CD4-positive, alpha-beta memory T cell (primary cell): ENCODE measurements around the gene UGT2B28. TPM values are rescaled to one million over a fixed set of nuclear protein-coding genes. Genes with fewer than 3 reads are reported as not detected.
"Not testable (repeated sequence)": the region's sequence is repeated elsewhere in the genome, so short reads cannot be mapped to it uniquely, and the experiment has no call there.

Source experiments
- CTCF ChIA-PET: fragments of 350-600 bp; sonication (Branson Sonifier 250); formaldehyde crosslinking; loops from one replicate; lab custom pipeline; 2021; ENCODE audit warnings: inconsistent platforms; ENCODE audit not compliant: partially characterized antibody; lab: Charles Lee
- POLR2A ChIA-PET: fragments of 350-600 bp; sonication (Branson Sonifier 250); formaldehyde crosslinking; loops from one replicate; lab custom pipeline; 2021; ENCODE audit not compliant: partially characterized antibody; lab: Charles Lee
- DNase-seq, 5 donors: peaks; one replicate each; pipeline versions ENCODE4 v3.0.0 to v3.0.0-alpha.2; 2020 to 2022; ENCODE audit warnings: mixed read lengths in 1 of 5
- H3K27ac ChIP-seq: one replicate; pipeline ENCODE4 v1.7.0; 2013; ENCODE audit warnings: low read depth, low read length
- H3K27me3 ChIP-seq: 2 replicates; pipeline ENCODE4 v1.7.0; 2013; ENCODE audit warnings: mild to moderate bottlenecking, low read length, moderate library complexity; ENCODE audit not compliant: insufficient read depth
- H3K36me3 ChIP-seq: 2 replicates; pipeline ENCODE4 v1.7.0; 2013; ENCODE audit warnings: mild to moderate bottlenecking, low read length, moderate library complexity; ENCODE audit not compliant: insufficient read depth
- H3K4me1 ChIP-seq: 2 replicates; pipeline ENCODE4 v1.7.0; 2013; ENCODE audit warnings: mild to moderate bottlenecking, low read length, moderate library complexity; ENCODE audit not compliant: insufficient read depth
- H3K4me3 ChIP-seq, 2 donors: one replicate each; pipeline ENCODE4 v1.7.0; 2013; ENCODE audit warnings: low read length in 2 of 2, mild to moderate bottlenecking in 1 of 2
- H3K9me3 ChIP-seq, 2 donors: one replicate each; pipeline ENCODE4 v1.7.0; 2013; ENCODE audit warnings: low read length in 2 of 2, control low read depth in 1 of 2; ENCODE audit not compliant: control insufficient read depth in 1 of 2
- H3K27ac Mint-ChIP-seq, 7 donors: one replicate each; pipeline ENCODE4 v1.8.0; 2020 to 2021; ENCODE audit warnings: mixed read lengths in 7 of 7, mild to moderate bottlenecking in 6 of 7, inconsistent platforms in 3 of 7, moderate library complexity in 3 of 7
- H3K27me3 Mint-ChIP-seq, 2 donors: one replicate each; pipeline ENCODE4 v1.8.0; 2020 to 2021; ENCODE audit warnings: mixed read lengths in 2 of 2
- H3K36me3 Mint-ChIP-seq, 2 donors: one replicate each; pipeline ENCODE4 v1.8.0; 2020 to 2021; ENCODE audit warnings: mixed read lengths in 2 of 2, inconsistent platforms in 1 of 2, mild to moderate bottlenecking in 1 of 2
- H3K4me1 Mint-ChIP-seq, 4 donors: one replicate each; pipeline ENCODE4 v1.8.0; 2020 to 2021; ENCODE audit warnings: mixed read lengths in 4 of 4, mild to moderate bottlenecking in 1 of 4
- H3K4me3 Mint-ChIP-seq, 8 donors: one replicate each; pipeline ENCODE4 v1.8.0; 2020 to 2021; ENCODE audit warnings: mixed read lengths in 8 of 8, mild to moderate bottlenecking in 7 of 8, moderate library complexity in 6 of 8, inconsistent platforms in 3 of 8
- H3K9me3 Mint-ChIP-seq, 8 donors: one replicate each; pipeline ENCODE4 v1.8.0; 2020 to 2021; ENCODE audit warnings: mixed read lengths in 8 of 8, mild to moderate bottlenecking in 5 of 8, inconsistent platforms in 3 of 8, moderate library complexity in 1 of 8
- intact Hi-C: fragments of 100-400 bp; cut with micrococcal nuclease; formaldehyde crosslinking; loops from one replicate; pipeline ENCODE4 v1.15.1; 2023
- polyA plus RNA-seq, 2 donors: library from polyadenylated mRNA; unstranded; fragments of 300-500 nt; fragmentation: Illumina TruSeq; gene quantifications; one replicate each; pipeline ENCODE4 v1.2.3, GENCODE V29; 2021
- total RNA-seq, 2 experiments: library from RNA; stranded (reverse); gene quantifications; one replicate each; pipeline ENCODE4 v1.2.3, GENCODE V29; 2021

UGT2B28 gene
- total and polyA plus RNA-seq, 4 experiments from 2014 or later = not detected

DNA sequence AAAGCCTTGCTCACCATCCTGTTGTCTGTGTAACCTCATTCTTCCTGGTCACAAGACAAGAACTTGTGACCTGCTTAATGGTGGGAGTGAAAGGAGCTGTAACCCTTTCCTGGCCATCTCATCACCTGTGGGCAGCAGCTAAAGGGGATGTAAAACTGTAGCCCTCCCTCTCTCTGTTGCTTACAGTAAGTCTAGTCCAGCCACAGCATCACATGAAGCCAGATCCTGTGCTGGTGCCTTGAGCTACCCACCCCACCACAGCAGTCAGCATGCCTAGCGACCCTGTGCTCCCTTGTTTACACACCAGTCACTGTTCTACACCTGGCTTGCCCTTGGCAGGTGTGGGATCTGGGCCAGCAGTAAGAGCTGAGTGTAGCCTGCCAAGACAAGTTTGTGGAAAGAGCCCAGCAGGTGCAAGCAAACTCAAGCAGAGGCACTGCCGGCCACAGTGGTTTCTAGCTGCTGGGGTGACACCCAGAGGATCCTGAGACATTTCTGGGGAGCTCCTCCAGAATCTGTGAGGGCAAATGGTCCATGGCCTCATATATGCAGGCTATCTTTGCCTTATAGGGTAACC, 41.0 kb downstream of the UGT2B28 start:
- H3K4me1 Mint-ChIP-seq = no peaks in the 10 kb centered on the region
- H3K36me3 Mint-ChIP-seq = no peaks in the 10 kb centered on the region
- H3K4me3 ChIP-seq = no peak overlapping the region
- ChIA-PET POLR2A (no interaction called here), CTCF (no interaction called here)
- H3K27ac Mint-ChIP-seq = no peak overlapping the region
- intact Hi-C loops = no loop called here
- no peaks in the 10 kb centered on the region for H3K27me3 Mint-ChIP-seq
- H3K4me1 ChIP-seq = no peaks in the 10 kb centered on the region
- no peak overlapping the region for H3K27ac ChIP-seq
- DNase-seq = no peak
- no peak overlapping the region for H3K4me3 Mint-ChIP-seq
- H3K9me3 Mint-ChIP-seq = no peaks in the 10 kb centered on the region
- H3K9me3 ChIP-seq = no peaks in the 10 kb centered on the region
- no peaks in the 10 kb centered on the region for H3K27me3 ChIP-seq
- no peaks in the 10 kb centered on the region for H3K36me3 ChIP-seq

DNA sequence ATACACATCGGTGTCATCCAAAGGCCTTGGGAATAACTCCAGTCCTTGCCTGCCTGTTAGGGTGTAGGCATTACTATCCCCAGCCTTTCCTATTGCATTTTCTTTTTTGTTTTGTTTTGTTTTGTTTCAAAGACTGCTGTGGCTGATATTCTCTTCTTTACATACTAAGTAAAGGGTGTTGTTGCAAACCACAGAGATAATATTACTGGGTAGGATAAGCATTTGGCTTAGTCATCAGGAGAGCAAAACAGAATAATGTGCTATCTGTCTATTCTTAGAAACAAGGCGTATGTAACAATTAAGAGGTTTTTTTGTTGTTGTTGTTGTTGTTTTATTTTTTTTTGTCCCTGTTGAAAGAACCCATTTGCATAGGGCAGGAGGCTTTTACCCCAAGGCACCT, 41.8 kb downstream of the UGT2B28 start:
- H3K27ac ChIP-seq = no peak overlapping the region
- no peak for DNase-seq
- H3K4me1 ChIP-seq = no peaks in the 10 kb centered on the region
- Mint-ChIP-seq H3K27me3 (no peaks in the 10 kb centered on the region), H3K9me3 (no peaks in the 10 kb centered on the region), H3K4me3 (no peak overlapping the region), H3K36me3 (no peaks in the 10 kb centered on the region), H3K27ac (no peak overlapping the region), H3K4me1 (no peaks in the 10 kb centered on the region)
- H3K9me3 ChIP-seq = no peaks in the 10 kb centered on the region
- no peaks in the 10 kb centered on the region for H3K36me3 ChIP-seq
- ChIA-PET POLR2A (no interaction called here), CTCF (no interaction called here)
- intact Hi-C loops = no loop called here
- H3K27me3 ChIP-seq = no peaks in the 10 kb centered on the region
- H3K4me3 ChIP-seq = no peak overlapping the region

DNA sequence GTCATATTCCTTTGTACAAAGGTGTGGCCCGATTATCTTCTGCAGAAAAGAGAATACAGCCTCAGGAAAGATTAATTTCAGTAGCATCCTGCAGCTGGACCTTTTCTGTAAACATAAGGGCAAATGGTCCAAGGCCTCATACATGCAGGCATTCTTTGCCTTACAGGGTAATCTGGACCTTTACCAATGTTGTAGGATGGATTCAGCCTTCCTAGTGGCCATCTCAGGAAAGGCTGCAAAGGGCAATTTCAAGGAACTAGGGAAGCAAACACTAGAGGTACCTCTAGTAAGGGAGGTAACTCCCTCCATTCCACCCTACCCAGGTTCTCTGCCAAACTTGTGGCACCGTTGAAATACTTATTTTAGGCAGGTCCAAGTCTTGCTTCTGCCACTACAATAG, 43.0 kb downstream of the UGT2B28 start:
- Mint-ChIP-seq H3K27ac (no peak overlapping the region), H3K36me3 (no peaks in the 10 kb centered on the region), H3K4me3 (no peak overlapping the region), H3K4me1 (no peaks in the 10 kb centered on the region), H3K9me3 (no peaks in the 10 kb centered on the region), H3K27me3 (no peaks in the 10 kb centered on the region)
- ChIA-PET CTCF (no interaction called here), POLR2A (no interaction called here)
- H3K27ac ChIP-seq = no peak overlapping the region
- no peak overlapping the region for H3K4me3 ChIP-seq
- no peaks in the 10 kb centered on the region for H3K36me3 ChIP-seq
- no peaks in the 10 kb centered on the region for H3K9me3 ChIP-seq
- intact Hi-C loops = no loop called here
- no peaks in the 10 kb centered on the region for H3K4me1 ChIP-seq
- DNase-seq = no peak
- H3K27me3 ChIP-seq = no peaks in the 10 kb centered on the region

DNA sequence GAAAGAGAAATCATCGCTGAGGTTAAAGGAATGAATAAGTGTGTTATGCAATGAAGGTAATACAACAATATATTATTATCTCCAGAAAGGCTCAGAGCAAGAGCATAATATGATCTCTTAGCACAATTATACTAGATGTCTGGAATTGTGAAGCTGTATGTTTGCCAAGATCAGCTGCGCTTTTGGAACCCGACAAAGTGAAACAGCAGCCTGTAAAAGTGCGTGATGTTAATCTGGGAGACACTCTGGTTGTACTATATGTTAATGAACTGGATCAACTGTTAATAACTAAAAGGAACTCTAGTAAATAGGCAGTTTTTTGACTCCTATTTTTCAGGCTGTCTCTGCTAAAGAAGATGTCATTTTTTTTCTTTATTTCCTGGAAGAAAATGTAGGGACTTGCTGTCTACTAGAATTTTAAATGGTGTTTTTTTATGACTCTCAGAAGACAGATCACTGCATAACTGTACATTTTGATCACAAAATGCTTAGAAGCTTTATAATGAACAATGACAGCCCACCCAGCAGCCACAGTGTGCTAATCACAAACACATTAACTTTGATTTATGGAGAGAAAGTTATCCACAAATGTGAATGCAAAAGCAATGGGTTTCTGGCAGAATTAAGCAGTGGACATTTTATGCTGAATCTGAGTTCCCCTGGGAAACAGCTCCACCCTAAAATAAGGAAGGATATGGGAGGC, 50.2 kb downstream of the UGT2B28 start:
- peaks cover 0 to 19% (median under 1%) of the 10 kb centered on the region in 8 donors for H3K9me3 Mint-ChIP-seq
- no peak for DNase-seq
- no peaks in the 10 kb centered on the region for H3K4me1 Mint-ChIP-seq
- no peaks in the 10 kb centered on the region for H3K36me3 Mint-ChIP-seq
- no peak overlapping the region for H3K27ac Mint-ChIP-seq
- Histone ChIP-seq H3K27ac (no peak overlapping the region), H3K36me3 (no peaks in the 10 kb centered on the region), H3K4me3 (no peak overlapping the region), H3K27me3 (no peaks in the 10 kb centered on the region), H3K9me3 (no peaks in the 10 kb centered on the region), H3K4me1 (no peaks in the 10 kb centered on the region)
- intact Hi-C loops = no loop called here
- no peak overlapping the region for H3K4me3 Mint-ChIP-seq
- POLR2A ChIA-PET = no interaction called here
- CTCF ChIA-PET = no interaction called here
- H3K27me3 Mint-ChIP-seq = no peaks in the 10 kb centered on the region

DNA sequence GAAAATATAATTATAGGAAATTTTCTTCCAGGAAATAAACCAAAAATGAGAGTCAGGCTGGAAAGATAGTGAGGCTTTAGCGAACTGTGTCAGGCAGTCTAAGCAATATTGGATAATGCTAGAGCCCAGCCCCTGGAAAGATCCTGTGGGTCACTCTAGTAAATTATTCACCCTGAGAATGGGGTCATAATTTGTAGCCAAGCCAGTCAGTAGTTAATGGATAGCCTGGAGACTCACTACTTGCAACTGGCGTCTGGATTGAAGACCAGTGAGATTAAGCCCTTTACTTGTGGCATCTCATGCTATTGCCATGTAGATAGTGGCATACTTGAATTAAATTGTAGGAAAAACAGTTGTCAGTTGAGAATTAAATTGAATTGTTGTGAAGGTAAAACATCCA, 51.0 kb downstream of the UGT2B28 start:
- H3K4me3 Mint-ChIP-seq, H3K36me3 Mint-ChIP-seq, POLR2A ChIA-PET, H3K27ac ChIP-seq, DNase-seq, H3K27me3 Mint-ChIP-seq, H3K4me1 ChIP-seq, H3K27me3 ChIP-seq, H3K36me3 ChIP-seq, H3K4me1 Mint-ChIP-seq, H3K4me3 ChIP-seq, intact Hi-C loops, H3K27ac Mint-ChIP-seq, H3K9me3 ChIP-seq, CTCF ChIA-PET: not testable (repeated sequence)
- peaks cover 0 to 19% (median under 1%) of the 10 kb centered on the region in 8 donors for H3K9me3 Mint-ChIP-seq

DNA sequence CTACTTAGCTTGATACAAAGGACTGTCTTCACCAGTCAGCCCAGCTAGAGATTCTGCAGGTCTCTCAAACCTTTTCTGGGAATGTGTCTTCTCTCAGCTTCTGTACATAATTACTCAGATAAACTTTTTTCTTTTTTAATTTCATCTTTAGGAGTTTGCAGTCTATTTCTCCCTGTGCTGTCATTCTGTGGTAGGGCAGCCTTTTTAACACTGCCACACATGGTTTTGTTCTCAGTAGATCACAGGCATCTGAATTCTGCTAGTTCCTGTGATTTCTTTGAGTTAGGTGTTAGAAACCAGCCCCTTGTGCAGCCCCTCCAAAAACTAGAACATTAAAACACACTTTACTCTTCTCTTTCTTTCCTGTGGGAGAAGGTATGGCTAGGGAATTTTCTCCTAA, 55.2 kb downstream of the UGT2B28 start:
- H3K36me3 Mint-ChIP-seq, intact Hi-C loops, H3K4me1 Mint-ChIP-seq: not testable (repeated sequence)

DNA sequence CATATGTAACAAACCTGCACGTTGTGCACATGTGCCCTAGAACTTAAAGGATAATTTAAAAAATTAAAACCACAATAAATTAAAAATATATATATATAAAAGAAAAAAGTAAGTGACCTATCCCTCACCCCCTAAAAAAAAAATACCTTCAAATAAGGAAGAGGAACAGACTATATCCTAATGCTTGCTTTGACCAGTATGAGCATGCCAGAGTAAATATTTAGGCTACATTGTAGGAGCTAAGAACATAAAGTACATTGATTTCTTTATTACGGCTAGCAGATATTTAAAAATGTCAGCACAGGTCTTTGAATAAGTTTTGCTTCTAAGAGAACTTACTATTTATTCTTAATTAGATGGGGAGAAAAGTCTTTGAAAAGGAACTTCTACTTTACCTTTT, 62.8 kb downstream of the UGT2B28 start:
- H3K4me1 Mint-ChIP-seq, POLR2A ChIA-PET, H3K9me3 ChIP-seq, H3K4me3 Mint-ChIP-seq, intact Hi-C loops, H3K4me1 ChIP-seq, H3K27ac Mint-ChIP-seq, CTCF ChIA-PET, H3K36me3 Mint-ChIP-seq, DNase-seq, H3K9me3 Mint-ChIP-seq, H3K4me3 ChIP-seq, H3K27me3 Mint-ChIP-seq, H3K27ac ChIP-seq, H3K27me3 ChIP-seq, H3K36me3 ChIP-seq: not testable (repeated sequence)

More for the DNA sequence above, 55.2 kb downstream of the UGT2B28 start:
- H3K27me3 ChIP-seq, POLR2A ChIA-PET, H3K36me3 ChIP-seq, H3K27ac ChIP-seq, H3K4me1 ChIP-seq, H3K27ac Mint-ChIP-seq, H3K4me3 Mint-ChIP-seq, H3K4me3 ChIP-seq, H3K27me3 Mint-ChIP-seq, DNase-seq, H3K9me3 ChIP-seq, CTCF ChIA-PET: not testable (repeated sequence)
- peaks cover 0 to 21% (median 0%) of the 10 kb centered on the region in 8 donors for H3K9me3 Mint-ChIP-seq
